T1000 (cell line): ENCODE results near the gene PYGL.

Experiments
- DNase-seq: peaks from one replicate; lab custom pipeline; 2025; ENCODE audit warnings: mixed read lengths; lab: John Stamatoyannopoulos, UW

The PYGL gene

GRCh38 chr14:50874757-50875156 is 69.5 kb downstream of the PYGL start:
- no peak for DNase-seq

GRCh38 chr14:50871914-50872732 is 72.2 kb downstream of the PYGL start, which contains the start of gene ABHD12B:
Gene ABHD12B (plus strand): TSS chr14:50872053. CDS start chr14:50872175, 122 bp downstream.
- DNase-seq, result no peak

- DNase-seq, result no peak
These were observed 73.1 kb downstream of the PYGL start for GRCh38 chr14:50871228-50871627.

- no peak for DNase-seq
These were observed 78.7 kb downstream of the PYGL start for GRCh38 chr14:50865391-50866076.

- DNase-seq, result no peak
These were observed 79.3 kb downstream of the PYGL start for GRCh38 chr14:50864946-50865345.

- no peak for DNase-seq
These were observed 80.0 kb downstream of the PYGL start for GRCh38 chr14:50864237-50864636.

GRCh38 chr14:50862036-50862570 is 82.2 kb downstream of the PYGL start:
- no peak for DNase-seq

GRCh38 chr14:50860478-50861086 is 83.7 kb downstream of the PYGL start:
- peak; percentile 67 for DNase-seq

GRCh38 chr14:50859296-50859624 is 85.0 kb downstream of the PYGL start:
- DNase-seq, result no peak

GRCh38 chr14:50856660-50857059 is 87.6 kb downstream of the PYGL start:
- DNase-seq, result no peak

- DNase-seq, result no peak
These were observed 88.7 kb downstream of the PYGL start for GRCh38 chr14:50855558-50855957.
